ENCODE results near the gene HPSE2.

Gene HPSE2

DNA sequence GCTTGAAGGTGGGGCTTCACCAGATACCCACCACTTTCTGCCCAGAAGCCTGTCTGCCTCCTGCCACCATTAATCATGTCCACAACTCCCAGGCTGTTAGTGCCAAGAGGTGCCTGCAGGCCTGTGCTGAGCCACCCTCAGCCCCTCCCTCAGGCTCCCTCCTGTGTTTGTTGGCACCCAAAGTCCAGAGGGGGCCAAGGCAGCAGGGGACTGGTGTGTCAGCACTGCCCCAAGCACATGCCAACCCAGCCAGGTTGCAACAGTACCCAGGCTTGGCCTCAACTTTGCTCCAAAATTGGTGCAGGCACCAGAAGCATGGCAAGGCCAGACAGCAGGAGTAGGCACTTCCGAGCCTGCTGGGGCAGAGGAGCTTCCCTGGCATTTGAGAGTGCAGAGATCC is 111.3 kb downstream of the HPSE2 start:
- H2AFZ ChIP-seq (ENCODE audit: low read depth, low read length): no peak overlapping the region
- DNase-seq: no peak

DNA sequence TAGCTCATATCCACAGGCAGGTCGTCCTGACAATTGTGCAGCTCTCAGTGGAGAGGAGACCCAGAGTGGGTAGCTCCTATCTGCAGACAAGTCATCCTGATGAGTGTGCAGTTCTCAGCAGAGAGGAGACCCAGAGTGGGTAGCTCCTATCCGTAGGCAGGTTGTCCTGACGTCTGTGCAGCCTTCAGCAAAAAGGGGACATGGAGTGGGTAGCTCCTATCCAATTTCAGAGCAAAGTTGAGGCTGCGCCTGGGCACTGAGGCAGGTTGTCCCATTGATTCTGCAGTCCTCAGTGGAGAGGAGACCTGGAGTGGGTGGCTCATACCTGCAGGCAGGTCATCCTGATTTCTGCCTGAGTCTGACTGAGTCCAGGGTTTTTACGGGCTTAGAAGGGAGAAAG is 111.8 kb downstream of the HPSE2 start:
- H3K4me2 ChIP-seq (ENCODE audit: insufficient read depth, low read length): no peak overlapping the region
- no peak overlapping the region for H3K4me3 ChIP-seq (ENCODE audit: low read depth in 1 of 2, low read length in 2 of 2)
- DNase-seq: no peak
- no peak overlapping the region for H3K27ac ChIP-seq (ENCODE audit: low read length)
- no peaks in the 10 kb centered on the region for H3K27me3 ChIP-seq (ENCODE audit: insufficient read depth, low read length, poor library complexity)
- TF ChIP-seq, protein P1, sequence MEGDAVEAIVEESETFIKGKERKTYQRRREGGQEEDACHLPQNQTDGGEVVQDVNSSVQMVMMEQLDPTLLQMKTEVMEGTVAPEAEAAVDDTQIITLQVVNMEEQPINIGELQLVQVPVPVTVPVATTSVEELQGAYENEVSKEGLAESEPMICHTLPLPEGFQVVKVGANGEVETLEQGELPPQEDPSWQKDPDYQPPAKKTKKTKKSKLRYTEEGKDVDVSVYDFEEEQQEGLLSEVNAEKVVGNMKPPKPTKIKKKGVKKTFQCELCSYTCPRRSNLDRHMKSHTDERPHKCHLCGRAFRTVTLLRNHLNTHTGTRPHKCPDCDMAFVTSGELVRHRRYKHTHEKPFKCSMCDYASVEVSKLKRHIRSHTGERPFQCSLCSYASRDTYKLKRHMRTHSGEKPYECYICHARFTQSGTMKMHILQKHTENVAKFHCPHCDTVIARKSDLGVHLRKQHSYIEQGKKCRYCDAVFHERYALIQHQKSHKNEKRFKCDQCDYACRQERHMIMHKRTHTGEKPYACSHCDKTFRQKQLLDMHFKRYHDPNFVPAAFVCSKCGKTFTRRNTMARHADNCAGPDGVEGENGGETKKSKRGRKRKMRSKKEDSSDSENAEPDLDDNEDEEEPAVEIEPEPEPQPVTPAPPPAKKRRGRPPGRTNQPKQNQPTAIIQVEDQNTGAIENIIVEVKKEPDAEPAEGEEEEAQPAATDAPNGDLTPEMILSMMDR (IDR thresholded peaks at IDR 0.05; ENCODE audit: borderline replicate concordance, extremely low read depth, low read length, poor library complexity, severe bottlenecking): no peak
- TF ChIP-seq EZH2 (IDR thresholded peaks at IDR 0.05; ENCODE audit: borderline replicate concordance, low read depth, low read length, severe bottlenecking): no peak
- H2AFZ ChIP-seq (ENCODE audit: low read depth, low read length): no peak overlapping the region
- no peak for ATAC-seq (ENCODE audit: insufficient read depth, low read depth)
- no peaks in the 10 kb centered on the region for H4K20me1 ChIP-seq (ENCODE audit: insufficient read depth, low read length)
- no peaks in the 10 kb centered on the region for H3K36me3 ChIP-seq (ENCODE audit: insufficient read depth, low read length)
- H3K4me1 ChIP-seq (ENCODE audit: insufficient read depth, low read length): no peaks in the 10 kb centered on the region
- H3K79me2 ChIP-seq (ENCODE audit: insufficient read depth, low read length): no peaks in the 10 kb centered on the region
- H3K9ac ChIP-seq (ENCODE audit: low read depth, low read length): no peak overlapping the region
- H3K9me3 ChIP-seq (ENCODE audit: insufficient read depth, low read length, severe bottlenecking): peaks cover 9% of the 10 kb centered on the region

More for the DNA sequence above, 111.3 kb downstream of the HPSE2 start:
- Histone ChIP-seq H3K27ac (ENCODE audit: low read length) (no peak overlapping the region), H4K20me1 (ENCODE audit: insufficient read depth, low read length) (no peaks in the 10 kb centered on the region), H3K4me3 (ENCODE audit: low read depth in 1 of 2, low read length in 2 of 2) (no peak overlapping the region), H3K9me3 (ENCODE audit: insufficient read depth, low read length, severe bottlenecking) (peaks cover 9% of the 10 kb centered on the region), H3K79me2 (ENCODE audit: insufficient read depth, low read length) (no peaks in the 10 kb centered on the region), H3K9ac (ENCODE audit: low read depth, low read length) (no peak overlapping the region), H3K4me2 (ENCODE audit: insufficient read depth, low read length) (no peak overlapping the region), H3K27me3 (ENCODE audit: insufficient read depth, low read length, poor library complexity) (no peaks in the 10 kb centered on the region), H3K4me1 (ENCODE audit: insufficient read depth, low read length) (no peaks in the 10 kb centered on the region), H3K36me3 (ENCODE audit: insufficient read depth, low read length) (no peaks in the 10 kb centered on the region)
- TF ChIP-seq, protein P1 (IDR thresholded peaks at IDR 0.05; ENCODE audit: borderline replicate concordance, extremely low read depth, low read length, poor library complexity, severe bottlenecking): no peak
- TF ChIP-seq EZH2 (IDR thresholded peaks at IDR 0.05; ENCODE audit: borderline replicate concordance, low read depth, low read length, severe bottlenecking): no peak
- ATAC-seq (ENCODE audit: insufficient read depth, low read depth): no peak

DNA sequence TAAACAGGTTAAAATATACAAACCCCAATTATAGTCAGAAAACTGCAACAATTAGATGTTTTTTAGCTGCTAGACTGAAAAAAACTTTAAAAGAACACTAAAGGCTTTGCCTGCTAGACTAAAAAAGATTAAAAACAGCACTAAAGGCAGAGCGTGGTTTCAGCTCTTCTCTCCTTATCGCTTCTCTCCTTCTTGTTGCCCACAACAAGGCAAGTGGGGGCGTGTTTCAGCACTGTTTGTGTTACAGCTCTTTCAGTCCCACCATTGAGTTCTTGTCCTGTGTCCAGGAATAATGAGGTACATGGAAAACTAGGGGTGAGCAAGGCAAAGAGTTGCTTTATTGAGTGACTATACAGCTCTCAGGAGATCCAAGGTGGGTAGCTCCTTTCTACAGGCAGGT is 112.3 kb downstream of the HPSE2 start:
- Histone ChIP-seq H3K9me3 (ENCODE audit: insufficient read depth, low read length, severe bottlenecking) (peaks cover 9% of the 10 kb centered on the region), H2AFZ (ENCODE audit: low read depth, low read length) (no peak overlapping the region)
- no peak for ATAC-seq (ENCODE audit: insufficient read depth, low read depth)

More for the DNA sequence above, 112.3 kb downstream of the HPSE2 start:
- Histone ChIP-seq H3K27me3 (ENCODE audit: insufficient read depth, low read length, poor library complexity) (no peaks in the 10 kb centered on the region), H3K79me2 (ENCODE audit: insufficient read depth, low read length) (no peaks in the 10 kb centered on the region), H3K4me3 (ENCODE audit: low read depth in 1 of 2, low read length in 2 of 2) (no peak overlapping the region), H3K36me3 (ENCODE audit: insufficient read depth, low read length) (no peaks in the 10 kb centered on the region), H3K4me2 (ENCODE audit: insufficient read depth, low read length) (no peak overlapping the region), H4K20me1 (ENCODE audit: insufficient read depth, low read length) (no peaks in the 10 kb centered on the region), H3K4me1 (ENCODE audit: insufficient read depth, low read length) (no peaks in the 10 kb centered on the region), H3K9ac (ENCODE audit: low read depth, low read length) (no peak overlapping the region), H3K27ac (ENCODE audit: low read length) (no peak overlapping the region)
- DNase-seq: no peak
- TF ChIP-seq, protein P1 (IDR thresholded peaks at IDR 0.05; ENCODE audit: borderline replicate concordance, extremely low read depth, low read length, poor library complexity, severe bottlenecking): no peak
- TF ChIP-seq EZH2 (IDR thresholded peaks at IDR 0.05; ENCODE audit: borderline replicate concordance, low read depth, low read length, severe bottlenecking): no peak

All from DND-41 (cell line).